ENCODE results near the gene TSPEAR.
A peak's percentile ranks its signal among the peaks of the same experiment; 100 is the strongest.

The TSPEAR gene

DNA sequence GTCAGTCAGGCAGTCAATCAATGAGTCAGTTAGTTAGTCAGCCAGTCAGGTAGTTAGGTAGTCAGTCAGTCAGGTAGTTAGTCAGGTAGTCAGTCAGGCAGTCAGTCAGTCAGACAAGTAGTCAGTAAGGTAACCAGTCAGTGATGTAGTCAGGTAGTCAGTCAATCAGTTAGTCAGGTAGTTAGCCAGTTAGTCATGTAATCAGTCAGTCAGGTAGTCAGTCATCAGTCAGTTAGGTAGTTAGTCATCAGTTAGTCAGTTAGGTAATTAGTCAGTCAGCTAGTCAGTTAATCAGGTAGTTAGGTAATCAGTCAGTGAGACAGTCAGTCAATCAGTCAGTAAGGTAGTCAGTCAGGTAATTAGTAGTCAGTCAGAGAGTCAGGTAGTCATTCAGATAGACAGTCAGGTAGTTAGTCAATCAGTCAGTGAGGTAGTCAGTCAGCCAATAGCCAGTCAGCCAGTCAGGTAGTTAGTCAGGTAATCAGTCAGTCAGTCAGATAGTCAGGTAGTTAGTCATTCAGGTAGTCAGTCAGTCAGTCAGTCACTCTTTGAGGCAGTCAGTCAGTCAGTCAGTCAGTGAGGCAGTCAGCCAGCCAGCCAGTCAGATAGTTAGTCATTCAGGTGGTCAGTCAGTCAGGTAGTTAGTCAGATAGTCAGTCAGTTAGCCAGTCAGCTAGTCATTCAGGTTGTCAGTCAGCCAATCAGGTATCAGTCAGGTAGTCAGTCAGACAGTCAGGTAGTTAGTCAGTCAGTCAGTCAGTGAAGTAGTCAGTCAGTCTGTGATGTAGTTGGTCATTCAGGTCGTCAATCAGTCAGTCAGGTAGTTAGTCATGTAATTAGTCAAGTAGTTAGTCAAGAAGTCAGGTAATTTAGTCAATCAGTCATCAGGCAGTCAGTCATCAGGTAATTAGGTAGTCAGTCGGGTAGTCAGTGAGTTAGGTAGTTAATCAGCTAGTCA, 186.7 kb downstream of the TSPEAR start:
- DNase-seq, result no peak

DNA sequence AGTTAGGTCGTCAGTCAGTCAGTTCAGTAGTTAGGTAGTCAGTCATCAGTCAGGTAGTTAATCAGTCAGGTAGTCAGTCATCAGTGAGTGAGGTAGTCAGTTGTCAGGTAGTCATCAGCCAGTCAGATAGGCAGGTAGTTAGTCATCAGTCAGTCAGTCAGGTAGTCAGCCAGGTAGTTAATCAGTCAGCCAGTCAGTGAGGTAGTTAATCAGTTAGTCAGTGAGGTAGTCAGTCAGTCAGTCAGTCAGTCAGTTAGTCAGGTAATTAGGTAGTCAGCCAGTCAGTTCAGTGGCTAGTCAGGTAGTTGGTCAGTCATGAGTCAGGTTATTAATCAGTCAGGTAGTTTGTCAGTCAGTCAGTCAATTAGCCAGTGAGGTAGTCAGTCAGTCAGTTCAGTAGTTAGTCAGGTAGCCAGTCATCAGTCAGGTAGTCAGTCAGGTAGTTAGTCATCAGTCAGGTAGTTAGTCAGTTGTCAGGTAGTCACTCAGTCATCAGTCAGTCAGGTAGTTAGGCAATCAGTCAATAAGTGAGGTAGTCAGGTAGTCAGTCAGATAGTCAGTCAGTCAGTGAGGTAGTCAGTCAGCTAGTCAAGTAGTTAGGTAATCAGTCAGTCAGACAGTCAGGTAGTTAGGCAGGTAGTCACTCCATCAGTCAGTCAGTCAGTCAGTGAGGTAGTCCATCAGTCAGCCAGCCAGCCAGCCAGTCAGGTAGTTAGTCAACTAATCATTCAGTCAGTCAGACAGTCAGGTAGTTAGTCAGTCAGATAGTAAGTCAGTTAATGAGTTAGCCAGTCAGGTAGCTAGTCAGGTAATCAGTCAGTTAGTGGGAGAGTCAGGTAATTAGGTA, 187.6 kb downstream of the TSPEAR start:
- DNase-seq, result no peak

DNA sequence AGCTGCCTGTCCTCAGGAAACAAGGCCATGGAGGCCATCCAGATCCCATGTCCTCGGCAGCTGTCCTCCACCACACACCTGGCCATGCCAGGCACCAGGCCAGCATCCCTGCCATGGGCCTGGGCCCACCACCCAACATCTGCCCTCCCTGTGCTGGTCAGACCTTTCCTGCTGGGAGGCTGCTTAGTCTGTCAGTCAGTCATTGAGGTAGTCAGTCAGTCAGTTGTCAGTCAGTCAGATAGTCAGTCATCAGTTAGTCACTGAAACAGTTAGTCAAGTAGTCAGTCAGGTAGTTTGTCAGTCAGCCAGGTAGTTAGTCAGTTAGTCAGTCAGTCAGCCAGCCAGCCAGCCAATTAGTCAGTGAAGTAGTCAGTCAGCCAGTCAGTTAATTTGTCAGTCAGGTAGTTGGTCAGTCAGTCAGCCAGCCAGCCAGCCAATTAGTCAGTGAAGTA, 188.6 kb downstream of the TSPEAR start:
- DNase-seq, result no peak

DNA sequence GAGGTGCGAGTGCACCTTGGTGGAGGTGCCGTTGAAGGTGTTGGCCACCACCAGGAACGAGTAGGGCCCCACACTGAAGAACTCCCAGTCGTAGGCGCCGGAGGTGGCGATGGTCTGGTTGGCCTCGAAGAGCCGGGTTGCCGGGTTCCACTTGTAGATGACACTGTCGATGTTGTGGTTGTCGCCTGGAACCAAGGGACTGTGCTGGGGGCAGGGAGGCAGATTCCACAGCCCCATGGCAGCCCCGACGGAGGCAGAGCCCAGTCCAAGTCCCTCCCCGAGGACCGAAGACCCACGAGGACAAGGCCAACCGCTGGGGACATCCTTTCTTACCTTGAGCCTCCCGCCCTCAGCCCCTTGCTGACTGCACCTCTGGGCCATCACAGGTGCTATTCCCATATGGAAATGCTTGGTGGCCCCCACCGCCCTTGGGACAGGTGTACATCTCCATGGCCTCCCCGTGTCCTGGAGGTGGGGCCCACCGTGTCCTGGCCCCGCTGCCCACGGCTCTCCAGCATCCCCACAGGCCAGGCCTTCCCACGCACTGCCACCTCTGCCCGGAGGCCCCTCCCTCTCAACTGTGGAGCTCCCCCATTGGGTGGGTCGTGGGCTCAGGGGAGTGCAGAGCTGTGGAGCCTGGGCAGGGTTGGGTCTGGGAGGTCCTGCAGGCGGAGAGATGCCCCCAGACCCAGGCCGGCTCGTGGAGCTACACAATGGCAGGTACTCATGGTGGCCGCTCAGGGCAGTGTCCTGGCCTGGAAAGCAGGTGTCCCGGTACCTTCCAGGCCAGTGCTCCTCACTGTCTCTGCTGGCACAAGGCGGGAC, 189.2 kb downstream of the TSPEAR start:
- DNase-seq, result no peak

DNA sequence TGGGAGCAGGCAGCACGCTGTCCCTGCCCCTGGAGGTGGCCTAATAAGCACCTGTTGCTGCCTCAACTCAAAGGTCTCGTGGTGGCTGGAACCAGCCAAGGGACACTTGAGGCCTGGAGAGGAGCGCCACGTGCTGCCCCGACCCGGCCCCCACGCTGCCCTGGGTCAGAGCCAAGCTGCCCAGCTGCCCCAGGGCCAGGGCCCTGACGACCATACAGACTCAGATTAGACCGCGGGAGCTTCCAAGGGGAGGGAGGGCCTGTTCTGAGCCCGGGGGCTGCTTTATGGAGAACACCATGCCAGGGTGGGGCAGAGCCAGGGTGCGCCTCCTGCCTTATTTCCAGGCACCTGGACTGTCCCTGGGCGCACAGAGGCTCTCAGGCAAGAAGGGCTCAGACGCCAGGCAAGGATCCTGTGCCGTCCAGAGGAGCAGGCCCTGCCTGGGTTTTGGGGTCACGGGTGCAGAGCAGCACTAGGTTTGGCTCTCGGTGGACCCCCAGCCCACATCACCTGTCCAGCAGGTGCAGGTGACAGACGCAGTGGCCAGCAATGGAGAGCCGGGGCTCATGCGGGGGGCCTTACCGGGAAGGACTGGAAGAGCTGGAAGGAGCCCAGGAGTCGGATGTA, 190.0 kb downstream of the TSPEAR start:
- no peak for DNase-seq

DNA sequence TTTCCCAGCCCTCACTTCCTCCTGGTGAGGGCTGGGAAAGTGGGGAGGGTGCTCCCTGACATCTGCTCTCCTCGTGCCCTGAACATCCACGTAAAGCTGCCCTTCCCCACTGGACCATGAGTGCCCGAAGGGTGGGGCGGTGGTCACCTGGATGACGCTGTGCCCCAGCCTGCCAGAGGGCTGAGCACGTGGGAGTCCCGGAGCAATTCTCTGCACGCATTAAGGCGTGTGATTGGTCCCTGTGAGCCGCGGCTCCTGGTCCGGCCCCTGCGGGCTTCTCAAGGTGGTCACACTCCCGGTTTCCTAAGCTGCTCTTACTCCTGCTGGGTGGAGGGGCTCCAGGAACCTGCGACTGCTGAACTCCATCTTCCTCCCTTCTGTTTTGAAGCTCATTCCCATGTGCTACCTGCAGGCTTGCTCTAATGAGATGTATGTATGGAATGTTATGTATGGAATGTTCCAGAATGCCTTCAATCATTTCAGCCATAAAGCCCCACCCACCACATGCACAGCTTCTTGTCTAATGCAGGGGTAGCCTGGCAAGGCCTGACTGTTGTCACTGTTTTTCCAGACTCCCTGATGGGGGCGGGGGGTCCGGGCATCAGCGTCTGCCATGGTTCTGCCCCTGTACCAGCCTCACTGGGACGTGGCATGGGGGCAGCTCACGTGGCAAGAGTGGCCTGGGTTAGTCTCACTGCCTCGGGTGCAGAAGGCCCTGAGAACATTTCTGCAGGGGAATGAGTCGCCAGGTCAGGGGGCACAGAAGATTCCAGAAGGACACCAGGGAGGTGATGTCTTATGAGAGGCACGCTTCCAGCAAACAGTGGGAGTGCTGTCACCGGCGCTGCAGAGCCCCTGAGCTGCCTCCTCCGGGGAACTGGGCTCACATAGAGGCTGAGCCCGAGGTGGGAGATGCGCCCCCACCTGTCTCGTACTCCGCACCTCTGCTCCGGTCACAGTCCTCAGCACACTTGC, 190.8 kb downstream of the TSPEAR start:
- DNase-seq, result no peak

DNA sequence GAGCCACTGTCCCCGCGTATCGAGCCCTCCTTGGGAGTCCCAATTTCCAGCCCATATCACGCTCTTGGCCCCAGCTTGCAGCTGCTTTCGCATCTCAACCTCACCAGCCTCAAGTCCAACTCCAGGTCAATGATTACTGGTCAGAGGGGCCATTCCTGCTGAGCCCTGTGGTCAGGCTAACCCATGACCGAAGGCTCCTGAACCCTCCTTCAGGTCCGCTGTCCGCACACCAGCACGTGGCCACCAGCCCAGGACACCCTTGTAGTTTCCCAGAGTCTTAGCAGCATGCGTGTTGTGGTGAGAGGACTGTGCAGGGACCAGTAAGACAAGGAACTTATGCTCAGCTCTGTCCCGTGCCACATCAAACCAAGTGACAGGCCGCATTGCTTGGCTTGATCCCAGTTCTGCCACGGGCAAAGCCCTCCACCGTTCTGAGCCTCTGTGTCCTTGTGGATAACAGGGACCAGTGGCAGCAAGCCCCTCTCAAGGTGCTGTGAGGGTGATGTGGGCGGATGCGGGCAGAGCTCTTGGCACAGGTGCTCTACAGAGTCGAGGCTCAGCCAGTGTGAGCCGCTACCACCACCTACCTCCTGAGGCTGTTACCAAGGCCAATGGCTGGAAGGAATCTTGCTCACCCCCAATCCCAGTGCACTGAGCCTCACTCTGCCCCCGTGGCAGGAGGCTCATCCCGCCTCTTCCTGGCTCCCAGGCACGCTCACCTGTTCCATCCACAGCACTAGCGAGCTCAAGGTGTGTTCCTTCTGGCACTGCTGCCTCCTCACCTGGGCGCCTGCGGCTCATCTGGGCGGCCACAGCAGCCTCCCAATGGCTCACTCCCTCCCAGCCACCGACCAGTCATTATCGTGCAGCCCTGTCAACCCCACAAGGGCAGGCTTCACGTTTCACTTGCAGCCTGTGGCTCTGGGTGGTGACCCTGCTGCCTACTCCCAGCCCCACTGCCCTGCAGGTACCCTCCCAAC, 191.7 kb downstream of the TSPEAR start:
- DNase-seq, result no peak

DNA sequence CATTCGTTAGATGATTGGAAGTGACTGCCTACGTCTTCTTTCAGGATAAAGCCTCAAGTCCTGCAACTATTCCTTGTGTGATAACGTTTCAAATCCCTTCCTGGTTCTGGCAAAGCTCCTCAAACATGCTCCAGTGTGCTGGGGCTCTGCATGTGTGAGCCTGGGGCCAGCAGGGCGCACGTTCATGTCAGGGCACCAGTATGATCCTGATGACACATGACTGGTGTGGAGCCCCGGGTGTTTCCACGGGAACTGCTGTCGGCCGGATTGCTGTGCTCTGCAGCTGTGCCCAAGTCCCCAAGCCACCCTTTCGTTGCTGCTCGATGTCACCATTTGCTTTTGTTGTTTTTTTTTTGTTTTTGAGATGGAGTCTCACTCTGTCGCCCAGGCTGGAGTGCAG, 192.7 kb downstream of the TSPEAR start:
- DNase-seq, result no peak

DNA sequence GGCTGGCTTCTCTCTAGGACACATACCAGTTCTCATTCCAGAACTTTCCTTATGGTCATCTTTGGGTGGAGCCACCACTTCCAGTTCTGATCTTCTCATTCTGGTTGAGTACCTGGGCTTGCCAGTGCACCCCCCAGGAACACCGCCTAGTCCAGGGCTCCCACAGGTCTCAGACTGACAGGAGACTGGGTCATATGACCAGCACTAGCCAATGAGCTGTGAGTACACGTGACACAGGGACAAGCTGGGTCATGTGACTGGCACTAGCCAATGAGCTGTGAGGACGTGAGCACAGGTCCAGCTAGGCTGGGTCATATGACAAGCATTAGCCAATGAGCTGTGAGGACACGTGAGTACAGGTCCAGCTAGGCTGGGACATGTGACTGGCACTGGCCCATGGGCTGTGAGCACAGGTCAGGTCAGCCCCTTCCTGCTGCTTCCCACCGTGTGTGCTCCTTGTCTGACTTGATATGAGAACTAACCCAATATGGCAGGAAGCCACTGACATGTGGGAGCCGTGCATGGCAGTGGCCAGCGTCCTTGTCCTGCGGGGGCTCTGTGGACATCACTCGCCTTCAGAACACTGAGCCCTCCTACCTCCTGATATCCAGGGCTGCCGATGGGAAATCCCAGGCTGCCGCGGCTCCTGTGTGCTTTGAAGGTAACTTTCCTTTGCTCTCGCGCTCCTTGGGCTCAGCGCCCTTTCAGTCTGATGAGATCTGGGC, 194.0 kb downstream of the TSPEAR start:
- no peak for DNase-seq

DNA sequence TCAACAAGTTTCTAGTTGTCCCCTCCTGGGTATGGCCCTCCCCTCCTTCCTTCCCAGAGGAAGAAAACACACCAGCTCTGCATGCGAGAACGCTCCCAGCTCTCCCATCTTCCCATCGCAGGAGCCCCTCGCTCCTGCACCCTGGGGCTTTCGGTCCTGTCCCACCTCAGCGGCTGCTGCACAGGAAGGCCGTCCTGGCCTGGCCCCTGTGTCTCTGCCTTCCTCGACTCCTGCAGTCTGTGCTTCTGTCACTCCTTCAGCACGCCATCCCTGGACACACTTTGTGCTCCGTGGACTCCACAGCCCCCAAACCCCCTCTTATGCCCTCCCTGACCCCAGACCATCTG, 194.6 kb downstream of the TSPEAR start:
- DNase-seq, result no peak

DNA sequence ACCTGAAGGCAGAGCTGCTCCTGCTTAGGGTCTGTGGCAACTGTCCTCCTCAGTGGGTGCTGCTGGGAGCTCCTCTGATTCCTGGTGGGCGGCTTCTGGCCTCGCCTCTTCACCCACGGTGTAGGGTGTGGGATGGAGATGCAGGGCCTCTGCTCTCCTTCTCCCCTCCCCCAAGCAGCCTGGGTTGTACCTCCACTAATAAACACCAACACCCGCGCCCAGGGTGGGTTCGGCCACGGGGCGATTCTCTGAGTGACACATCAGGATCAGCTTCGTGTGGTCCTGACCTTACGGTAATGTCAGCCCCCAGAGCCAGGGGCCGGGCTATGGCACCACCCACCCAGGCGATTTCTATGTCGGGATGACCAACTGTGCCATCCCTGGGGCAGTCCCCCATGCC, 195.0 kb downstream of the TSPEAR start:
- DNase-seq, result no peak

DNA sequence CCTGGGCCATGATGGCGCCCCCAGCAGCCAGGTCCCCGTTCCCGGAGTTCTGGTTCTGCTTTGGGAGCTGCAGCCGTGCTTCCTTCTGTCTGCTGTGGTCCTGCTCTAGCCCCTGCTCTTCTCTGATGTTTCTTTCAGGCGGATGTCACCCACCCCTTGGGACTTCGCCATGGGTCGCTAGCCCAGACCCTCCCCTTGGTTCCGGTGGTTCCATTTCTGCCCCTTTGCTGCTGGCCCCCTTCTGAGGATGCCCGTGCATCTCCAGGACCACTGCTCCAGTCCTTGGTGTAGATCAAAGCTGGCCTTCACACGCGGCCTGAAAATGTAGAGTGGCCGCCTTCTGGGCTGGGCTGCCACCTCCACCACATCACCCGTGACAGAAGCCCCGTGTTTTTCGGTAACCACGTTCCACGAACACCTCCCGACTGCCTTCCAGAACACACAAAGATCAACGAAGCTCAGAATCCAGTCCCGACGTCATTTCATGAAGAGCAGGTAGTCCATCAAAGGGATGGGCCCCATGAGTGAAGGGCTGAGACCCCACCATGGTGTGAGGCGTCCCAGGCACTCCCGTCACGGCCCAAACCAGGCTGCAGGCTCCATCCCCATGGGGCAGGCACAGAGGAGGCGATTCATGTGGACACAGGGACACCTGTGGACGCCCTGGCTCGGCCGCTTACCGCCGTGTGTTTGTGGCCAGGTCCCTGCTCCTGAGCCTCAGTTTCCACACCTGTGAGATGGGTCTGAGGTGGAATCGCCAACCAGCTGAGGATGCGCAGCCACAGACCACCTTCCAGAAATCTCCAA, 195.8 kb downstream of the TSPEAR start:
- DNase-seq, result no peak

DNA sequence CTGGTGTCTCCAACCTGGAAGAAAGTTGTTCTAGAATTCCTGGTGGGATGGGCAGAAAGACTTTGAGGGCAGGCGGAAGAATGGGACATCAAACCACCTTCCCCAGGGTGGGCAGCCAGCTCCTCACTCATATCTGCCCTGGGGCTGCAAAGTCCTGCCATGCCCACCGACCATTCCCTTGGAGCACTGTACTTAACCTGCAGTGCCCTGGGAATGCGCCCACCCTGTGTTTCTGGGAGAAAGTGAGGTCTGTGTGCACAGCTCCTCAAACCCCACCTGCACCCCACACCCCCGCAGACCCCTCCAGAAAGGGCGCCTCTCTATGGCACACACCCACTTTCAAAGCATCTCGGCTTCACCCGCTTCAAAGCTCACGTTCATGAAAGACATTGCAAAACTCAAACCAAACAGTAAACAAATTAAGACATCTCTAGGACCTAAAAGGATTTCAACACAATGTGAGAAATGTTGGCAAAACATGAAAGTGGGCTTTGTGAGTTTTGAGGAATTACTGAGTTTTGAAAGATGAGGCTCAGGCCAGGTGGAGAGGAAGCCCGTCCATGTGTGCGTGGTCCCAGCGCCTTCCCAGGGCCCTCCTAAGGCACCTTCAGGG, 196.5 kb downstream of the TSPEAR start:
- DNase-seq, result no peak

DNA sequence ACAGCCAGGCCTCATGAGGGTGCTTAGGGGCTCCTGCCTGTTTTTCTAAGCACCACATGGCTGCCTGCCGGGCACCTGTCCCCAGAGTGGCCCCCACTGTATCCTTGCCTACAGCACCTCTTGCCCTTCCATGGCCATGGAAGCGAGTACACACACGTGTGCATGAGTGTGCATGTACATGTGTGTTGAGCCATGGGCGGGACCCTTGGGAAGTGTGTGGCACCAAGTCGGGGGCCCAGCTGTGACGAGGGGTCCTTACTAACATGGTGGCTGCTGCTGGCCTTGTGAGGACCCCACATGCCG, 197.2 kb downstream of the TSPEAR start:
- no peak for DNase-seq

DNA sequence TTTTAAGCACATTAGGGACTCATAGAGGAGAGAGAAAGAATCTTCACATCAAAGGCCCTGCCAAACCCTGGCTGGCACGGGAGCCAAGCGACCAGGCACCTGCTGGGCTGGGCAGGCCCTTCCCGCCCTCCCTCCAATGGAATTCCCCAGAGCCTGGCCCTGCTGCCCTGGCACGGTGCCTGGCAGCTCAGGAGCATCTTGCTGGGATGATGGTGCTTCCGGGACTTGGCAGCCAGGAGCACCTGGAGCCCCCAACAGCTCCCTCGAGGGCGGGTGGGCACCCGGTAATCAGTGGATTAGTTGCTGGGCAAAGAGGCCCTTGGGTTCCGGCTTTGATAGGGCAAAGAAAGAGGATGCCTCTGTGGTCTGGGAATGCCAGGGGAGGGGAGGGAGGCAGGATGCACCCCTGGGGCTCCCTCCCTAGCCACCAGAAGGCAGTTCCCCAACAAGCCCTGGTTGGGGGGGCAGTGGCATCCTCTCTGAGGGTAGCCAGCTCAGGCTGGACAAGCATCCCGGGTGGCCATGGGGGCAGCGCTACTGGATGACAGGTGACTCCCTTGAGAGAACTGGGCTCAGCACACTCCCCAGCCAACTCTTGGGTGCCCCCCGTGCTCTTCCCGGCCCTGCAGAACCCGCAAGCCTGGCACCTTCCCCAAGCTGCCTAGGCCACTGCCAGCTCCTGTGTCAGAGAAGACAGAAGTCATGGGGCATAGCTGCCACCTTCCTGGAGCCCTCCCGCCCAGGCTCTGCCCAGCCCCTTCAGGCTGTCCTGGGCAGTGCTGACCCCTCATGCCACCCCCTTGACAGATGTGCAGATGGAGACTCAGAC, 197.8 kb downstream of the TSPEAR start:
- peak; percentile 82 for DNase-seq

DNA sequence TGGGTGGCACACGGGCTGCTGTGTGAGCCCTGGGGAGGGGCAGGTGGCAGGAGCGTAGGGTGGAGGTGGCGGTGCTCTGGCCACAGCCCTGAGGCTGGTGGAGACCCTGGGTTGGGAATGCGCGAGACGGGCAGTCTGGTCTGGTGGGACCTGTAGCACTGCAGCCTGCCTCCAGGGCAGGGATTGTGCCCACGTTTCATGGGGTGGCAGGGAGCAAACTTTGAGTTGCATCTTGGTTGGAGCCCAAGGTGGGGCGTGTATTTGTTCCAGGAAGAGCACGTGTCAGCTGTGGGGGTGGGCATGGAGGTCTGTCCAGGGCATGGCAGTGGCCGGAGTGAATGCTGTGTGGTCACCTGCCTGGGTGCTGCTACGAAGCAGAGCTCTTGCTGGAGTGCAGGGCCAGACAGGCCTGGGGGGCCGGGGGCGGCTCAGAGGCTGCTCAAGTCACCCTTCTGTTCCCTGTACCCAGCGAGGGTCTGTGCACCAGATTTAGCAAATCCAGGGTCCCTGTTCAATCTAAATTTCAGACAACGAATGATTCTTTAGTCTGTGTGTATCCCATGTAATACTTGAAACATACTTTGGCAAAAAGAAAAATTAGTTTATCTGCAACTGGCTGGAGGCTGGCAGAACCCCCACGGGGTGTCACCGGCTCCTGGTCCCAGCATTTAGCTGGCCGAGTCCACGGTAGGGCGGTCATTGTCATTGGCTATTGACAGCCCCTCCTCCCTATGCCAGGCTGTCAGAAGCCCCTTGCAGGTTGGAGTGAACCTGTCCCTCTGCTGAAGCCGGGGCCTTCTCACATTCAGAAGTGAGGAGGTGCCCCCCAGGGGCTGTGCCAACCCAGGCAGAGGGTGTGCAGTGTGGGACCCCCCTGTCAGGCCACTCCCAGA, 198.6 kb downstream of the TSPEAR start:
- no peak for DNase-seq
